WTC11 (cell line): Measurements from ENCODE around the gene IL36A.

Experiments
- ATF3 ChIP-seq: sonication (generic); formaldehyde crosslinking; conservative IDR thresholded peaks from 2 replicates; pipeline ENCODE4 v1.8.1; 2022; ENCODE audit warnings: mild to moderate bottlenecking, missing genetic modification reagents
- CBFB ChIP-seq: sonication (generic); formaldehyde crosslinking; IDR thresholded peaks from 2 replicates; pipeline ENCODE4 v1.8.1; 2022; ENCODE audit warnings: mild to moderate bottlenecking, low read depth, missing genetic modification reagents
- MAX ChIP-seq: sonication (generic); formaldehyde crosslinking; IDR thresholded peaks from 2 replicates; pipeline ENCODE4 v1.8.0; 2022; ENCODE audit warnings: mild to moderate bottlenecking, missing genetic modification reagents
- MXD4 ChIP-seq: fragments of 250-450 bp; sonication (Bioruptor Pico); IDR thresholded peaks from 2 replicates; pipeline ENCODE4 v1.8.0; 2021; ENCODE audit warnings: mild to moderate bottlenecking, moderate library complexity, borderline replicate concordance
- NR3C1 ChIP-seq: sonication (generic); formaldehyde crosslinking; conservative IDR thresholded peaks from 2 replicates; pipeline ENCODE4 v1.8.1; 2023; ENCODE audit warnings: low read depth, mild to moderate bottlenecking, missing genetic modification reagents
- TCF7 ChIP-seq: sonication (generic); formaldehyde crosslinking; IDR thresholded peaks from 2 replicates; pipeline ENCODE4 v1.8.0; 2022; ENCODE audit warnings: mild to moderate bottlenecking, low read depth, missing genetic modification reagents, moderate library complexity
- USF2 ChIP-seq: sonication (generic); formaldehyde crosslinking; IDR thresholded peaks from 2 replicates; pipeline ENCODE4 v1.8.1; 2023; ENCODE audit warnings: mild to moderate bottlenecking, missing genetic modification reagents, moderate library complexity
- TF ChIP-seq, protein P1 (sequence below): sonication (generic); formaldehyde crosslinking; IDR thresholded peaks from 2 replicates; pipeline ENCODE4 v1.8.1; 2023; ENCODE audit warnings: mild to moderate bottlenecking, missing genetic modification reagents, moderate library complexity
- TF ChIP-seq, protein P2 (sequence below): fragments of 200-600 bp; IDR thresholded peaks from 2 replicates; pipeline ENCODE4 v1.8.0; 2022; ENCODE audit warnings: antibody characterized with exemption

GRCh38 chr2:113021312-113021711 lies 16.1 kb downstream of the IL36A start:
- TF ChIP-seq, protein P1, sequence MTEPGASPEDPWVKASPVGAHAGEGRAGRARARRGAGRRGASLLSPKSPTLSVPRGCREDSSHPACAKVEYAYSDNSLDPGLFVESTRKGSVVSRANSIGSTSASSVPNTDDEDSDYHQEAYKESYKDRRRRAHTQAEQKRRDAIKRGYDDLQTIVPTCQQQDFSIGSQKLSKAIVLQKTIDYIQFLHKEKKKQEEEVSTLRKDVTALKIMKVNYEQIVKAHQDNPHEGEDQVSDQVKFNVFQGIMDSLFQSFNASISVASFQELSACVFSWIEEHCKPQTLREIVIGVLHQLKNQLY (CRISPR knock-in tag), result no peak
- TF ChIP-seq MAX (CRISPR knock-in tag) (no peak), ATF3 (CRISPR knock-in tag) (no peak), MXD4 (CRISPR knock-in tag) (no peak), TCF7 (CRISPR knock-in tag) (no peak), NR3C1 (CRISPR knock-in tag) (no peak), CBFB (no peak), USF2 (CRISPR knock-in tag) (no peak)
- TF ChIP-seq, protein P2, sequence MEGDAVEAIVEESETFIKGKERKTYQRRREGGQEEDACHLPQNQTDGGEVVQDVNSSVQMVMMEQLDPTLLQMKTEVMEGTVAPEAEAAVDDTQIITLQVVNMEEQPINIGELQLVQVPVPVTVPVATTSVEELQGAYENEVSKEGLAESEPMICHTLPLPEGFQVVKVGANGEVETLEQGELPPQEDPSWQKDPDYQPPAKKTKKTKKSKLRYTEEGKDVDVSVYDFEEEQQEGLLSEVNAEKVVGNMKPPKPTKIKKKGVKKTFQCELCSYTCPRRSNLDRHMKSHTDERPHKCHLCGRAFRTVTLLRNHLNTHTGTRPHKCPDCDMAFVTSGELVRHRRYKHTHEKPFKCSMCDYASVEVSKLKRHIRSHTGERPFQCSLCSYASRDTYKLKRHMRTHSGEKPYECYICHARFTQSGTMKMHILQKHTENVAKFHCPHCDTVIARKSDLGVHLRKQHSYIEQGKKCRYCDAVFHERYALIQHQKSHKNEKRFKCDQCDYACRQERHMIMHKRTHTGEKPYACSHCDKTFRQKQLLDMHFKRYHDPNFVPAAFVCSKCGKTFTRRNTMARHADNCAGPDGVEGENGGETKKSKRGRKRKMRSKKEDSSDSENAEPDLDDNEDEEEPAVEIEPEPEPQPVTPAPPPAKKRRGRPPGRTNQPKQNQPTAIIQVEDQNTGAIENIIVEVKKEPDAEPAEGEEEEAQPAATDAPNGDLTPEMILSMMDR, result no peak
